Limb (tissue), 2 donors: ENCODE data around the gene GJB1.
"Not testable (repeated sequence)": the region's sequence is repeated elsewhere in the genome, so short reads cannot be mapped to it uniquely, and the experiment has no call there.

Experiments
- DNase-seq, 2 donors: peaks; one replicate each; pipeline ENCODE4 v3.0.0-alpha.2; 2016; ENCODE audit errors: extremely low spot score in 2 of 2

The GJB1 gene

GRCh38 chrX:71254092-71254963 lies 31.3 kb downstream of the GJB1 start, which contains the start of gene ZMYM3:
ZMYM3 (minus strand) TSS chrX:71254140; CDS start chrX:71253255, 885 bp downstream.
- peak; percentile 79 to 90 for DNase-seq

GRCh38 chrX:71256051-71256450 lies 33.0 kb downstream of the GJB1 start:
- DNase-seq: no peak

- no peak for DNase-seq
Measured at GRCh38 chrX:71256856-71257255, 33.8 kb downstream of the GJB1 start.

- DNase-seq: not testable (repeated sequence)
Measured at GRCh38 chrX:71268624-71269023, 45.6 kb downstream of the GJB1 start.

GRCh38 chrX:71269801-71270395 lies 46.9 kb downstream of the GJB1 start:
- no peak for DNase-seq

- DNase-seq: not testable (repeated sequence)
Measured at GRCh38 chrX:71272313-71272712, 49.3 kb downstream of the GJB1 start.
